Breast epithelium (tissue), 3 donors: ENCODE data around the gene ABLIM2.

Source experiments
- CTCF ChIP-seq, 3 donors: fragments of 450-650 bp; IDR thresholded peaks; one replicate each; pipeline ENCODE4 v1.5.1; 2016 to 2017; ENCODE audit warnings: antibody characterized with exemption in 3 of 3, mild to moderate bottlenecking in 3 of 3, moderate library complexity in 3 of 3
- POLR2A ChIP-seq: fragments of 450-650 bp; IDR thresholded peaks from one replicate; pipeline ENCODE4 v1.6.1; 2016; ENCODE audit warnings: antibody characterized with exemption, mild to moderate bottlenecking, moderate library complexity
- POLR2AphosphoS5 ChIP-seq, 3 donors: sonication (generic); formaldehyde crosslinking; IDR thresholded peaks; one replicate each; pipeline ENCODE4 v1.6.1; 2017; ENCODE audit warnings: antibody characterized with exemption in 3 of 3

- TF ChIP-seq CTCF (IDR thresholded peaks at IDR 0.05), result no peak
- no peak for TF ChIP-seq POLR2AphosphoS5 (IDR thresholded peaks at IDR 0.05)
- TF ChIP-seq POLR2A, result no peak
Observed at GRCh38 chr4:8136529-8136928, 22.1 kb downstream of the ABLIM2 start.
